ENCODE measurements around the gene DTYMK. TPM values are rescaled to one million over a fixed set of nuclear protein-coding genes. Genes with fewer than 3 reads are reported as not detected.

The DTYMK gene
- total and polyA plus RNA-seq, 10 of the 15 experiments (the other 5 are each of a cell fraction or from before 2014, with no cell fraction given), result 7.0 to 220 (median 59.3) TPM

DNA sequence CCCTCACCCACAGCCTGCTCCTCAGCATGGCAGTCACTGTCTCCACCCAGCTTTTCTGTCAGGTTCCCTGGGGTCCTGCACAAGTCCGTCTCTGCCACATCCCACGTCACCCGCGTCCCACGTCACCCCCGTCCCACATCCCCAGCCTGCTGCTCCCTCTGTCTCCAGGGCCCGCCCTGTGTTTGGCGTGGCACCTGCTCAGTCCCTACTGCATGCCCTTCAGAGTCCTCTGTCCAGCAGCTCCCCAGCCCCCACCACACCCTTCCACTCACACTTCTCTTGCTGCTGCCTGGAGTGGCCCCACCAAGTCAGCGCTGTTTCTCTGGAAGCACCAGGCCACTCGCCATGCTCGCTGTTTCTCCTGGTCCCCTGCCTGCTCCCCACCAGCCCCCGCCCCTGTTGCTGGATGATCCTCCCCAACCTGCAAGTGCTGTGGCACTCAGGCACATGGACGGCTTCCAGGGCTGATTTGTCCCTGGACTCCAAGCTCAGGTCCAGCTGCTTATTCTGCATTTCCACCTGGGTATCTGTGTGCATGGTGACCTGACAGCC lies 30.3 kb downstream of the DTYMK start:
- Histone ChIP-seq H3K4me1 (ENCODE audit: control insufficient read depth, insufficient read depth, low read length) (no peaks in the 10 kb centered on the region), H3K9ac (ENCODE audit: control insufficient read depth, insufficient read depth, low read length) (no peak overlapping the region), H3K9me3 (replicated peaks; ENCODE audit: control insufficient read depth, insufficient read depth, low read length) (no peaks in the 10 kb centered on the region), H3K4me3 (no peak overlapping the region), H3K79me2 (ENCODE audit: control insufficient read depth, insufficient read depth, low read length) (no peaks in the 10 kb centered on the region), H3K4me2 (ENCODE audit: control insufficient read depth, insufficient read depth) (no peak overlapping the region), H2AFZ (ENCODE audit: control insufficient read depth, low read depth, low read length) (no peak overlapping the region), H3K36me3 (ENCODE audit: control insufficient read depth in 2 of 2, insufficient read depth in 2 of 2, low read length in 1 of 2) (peaks cover 14 to 44% of the 10 kb centered on the region in 2 experiments), H4K20me1 (ENCODE audit: control insufficient read depth, insufficient read depth) (no peaks in the 10 kb centered on the region), H3K27me3 (replicated peaks in 1 of 2; ENCODE audit: control insufficient read depth in 2 of 2, insufficient read depth in 2 of 2, low read length in 1 of 2) (no peaks in the 10 kb centered on the region), H3K27ac (ENCODE audit: control insufficient read depth, insufficient read depth) (no peak overlapping the region)
- WGBS (ENCODE audit: insufficient coverage, insufficient replicate concordance, low lambda C conversion rate, missing lambda C conversion rate), result 97% methylated on average over 13 of the region's 13 CpGs
- CTCF ChIA-PET, result no interaction called here
- BruUV-seq (replicated peaks), result no TSS peak
- POLR2A ChIA-PET, result no interaction called here
- FAIRE-seq, result no peak
- RAD21 ChIA-PET (ENCODE audit: unreplicated experiment), result interaction anchor here (0.9 kb wide), 1 partner anchor 222 kb away, joined by 3 read pairs; no protein-coding TSS in a partner anchor
- no peak for DNase-seq (ENCODE audit: low read depth, low spot score)
- intact Hi-C loops (cut with micrococcal nuclease; ENCODE audit: unreplicated experiment), result no loop called here
- in situ Hi-C loops (cut with MboI), result loop anchor here (10.0 kb wide), 1 partner anchor 801 kb away; no protein-coding TSS in a partner anchor
- TF ChIP-seq RBBP5 (conservative IDR thresholded peaks at IDR 0.05) (no peak), SREBF1 (IDR thresholded peaks at IDR 0.05; ENCODE audit: low read length) (no peak), SPI1 (IDR thresholded peaks at IDR 0.05; ENCODE audit: borderline replicate concordance, insufficient read depth, low read depth, low read length) (no peak), POLR2A (IDR thresholded peaks at IDR 0.05; ENCODE audit: low read depth, low read length) (peak; percentile 47; the same call in 1 of the 2 replicates)
- TF ChIP-seq, protein P1, sequence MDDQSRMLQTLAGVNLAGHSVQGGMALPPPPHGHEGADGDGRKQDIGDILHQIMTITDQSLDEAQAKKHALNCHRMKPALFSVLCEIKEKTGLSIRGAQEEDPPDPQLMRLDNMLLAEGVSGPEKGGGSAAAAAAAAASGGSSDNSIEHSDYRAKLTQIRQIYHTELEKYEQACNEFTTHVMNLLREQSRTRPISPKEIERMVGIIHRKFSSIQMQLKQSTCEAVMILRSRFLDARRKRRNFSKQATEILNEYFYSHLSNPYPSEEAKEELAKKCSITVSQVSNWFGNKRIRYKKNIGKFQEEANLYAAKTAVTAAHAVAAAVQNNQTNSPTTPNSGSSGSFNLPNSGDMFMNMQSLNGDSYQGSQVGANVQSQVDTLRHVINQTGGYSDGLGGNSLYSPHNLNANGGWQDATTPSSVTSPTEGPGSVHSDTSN (IDR thresholded peaks at IDR 0.05; ENCODE audit: insufficient replicate concordance, low read depth, low read length), result no peak
- TF ChIP-seq, protein P2, sequence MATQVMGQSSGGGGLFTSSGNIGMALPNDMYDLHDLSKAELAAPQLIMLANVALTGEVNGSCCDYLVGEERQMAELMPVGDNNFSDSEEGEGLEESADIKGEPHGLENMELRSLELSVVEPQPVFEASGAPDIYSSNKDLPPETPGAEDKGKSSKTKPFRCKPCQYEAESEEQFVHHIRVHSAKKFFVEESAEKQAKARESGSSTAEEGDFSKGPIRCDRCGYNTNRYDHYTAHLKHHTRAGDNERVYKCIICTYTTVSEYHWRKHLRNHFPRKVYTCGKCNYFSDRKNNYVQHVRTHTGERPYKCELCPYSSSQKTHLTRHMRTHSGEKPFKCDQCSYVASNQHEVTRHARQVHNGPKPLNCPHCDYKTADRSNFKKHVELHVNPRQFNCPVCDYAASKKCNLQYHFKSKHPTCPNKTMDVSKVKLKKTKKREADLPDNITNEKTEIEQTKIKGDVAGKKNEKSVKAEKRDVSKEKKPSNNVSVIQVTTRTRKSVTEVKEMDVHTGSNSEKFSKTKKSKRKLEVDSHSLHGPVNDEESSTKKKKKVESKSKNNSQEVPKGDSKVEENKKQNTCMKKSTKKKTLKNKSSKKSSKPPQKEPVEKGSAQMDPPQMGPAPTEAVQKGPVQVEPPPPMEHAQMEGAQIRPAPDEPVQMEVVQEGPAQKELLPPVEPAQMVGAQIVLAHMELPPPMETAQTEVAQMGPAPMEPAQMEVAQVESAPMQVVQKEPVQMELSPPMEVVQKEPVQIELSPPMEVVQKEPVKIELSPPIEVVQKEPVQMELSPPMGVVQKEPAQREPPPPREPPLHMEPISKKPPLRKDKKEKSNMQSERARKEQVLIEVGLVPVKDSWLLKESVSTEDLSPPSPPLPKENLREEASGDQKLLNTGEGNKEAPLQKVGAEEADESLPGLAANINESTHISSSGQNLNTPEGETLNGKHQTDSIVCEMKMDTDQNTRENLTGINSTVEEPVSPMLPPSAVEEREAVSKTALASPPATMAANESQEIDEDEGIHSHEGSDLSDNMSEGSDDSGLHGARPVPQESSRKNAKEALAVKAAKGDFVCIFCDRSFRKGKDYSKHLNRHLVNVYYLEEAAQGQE (IDR thresholded peaks at IDR 0.05; ENCODE audit: low read depth, low read length), result no peak
- no peak for ATAC-seq
- SMC1A ChIA-PET (ENCODE audit: uncharacterized antibody, unreplicated experiment), result no interaction called here

Measured in GM12878 (cell line).